GM10266 (cell line): ENCODE data around the gene CCNY.

Experiments
- DNase-seq: peaks from one replicate; pipeline ENCODE4 v3.0.0; 2012; ENCODE audit errors: extremely low spot score
- CTCF ChIP-seq: IDR thresholded peaks from 2 replicates; pipeline ENCODE4 v1.5.1; 2012; ENCODE audit warnings: mild to moderate bottlenecking, low read depth; ENCODE audit not compliant: control insufficient read depth, insufficient read depth; ENCODE audit errors: missing control alignments

The CCNY gene

GRCh38 chr10:35486297-35486990, 150.1 kb downstream of the CCNY start:
- TF ChIP-seq CTCF: no peak
- DNase-seq: no peak

- no peak for TF ChIP-seq CTCF
- no peak for DNase-seq
Observed at GRCh38 chr10:35487336-35488034, 151.2 kb downstream of the CCNY start.

GRCh38 chr10:35488228-35488627, 151.9 kb downstream of the CCNY start:
- DNase-seq: no peak
- TF ChIP-seq CTCF: no peak

- TF ChIP-seq CTCF: no peak
- no peak for DNase-seq
Observed at GRCh38 chr10:35492386-35493195, 156.3 kb downstream of the CCNY start.

GRCh38 chr10:35493196-35494118, 157.1 kb downstream of the CCNY start:
- no peak for TF ChIP-seq CTCF
- DNase-seq: no peak

GRCh38 chr10:35495521-35496119, 159.3 kb downstream of the CCNY start:
- DNase-seq: no peak

More at GRCh38 chr10:35495521-35496119, 159.3 kb downstream of the CCNY start:
- no peak for TF ChIP-seq CTCF
